ENCODE results near the gene RELN.

- TF ChIP-seq POLR2AphosphoS5 (IDR thresholded peaks at IDR 0.05) (no peak), POLR2A (IDR thresholded peaks at IDR 0.05; ENCODE audit: low read depth) (no peak)
Observed at GRCh38 chr7:103932389-103932788, 57.1 kb downstream of the RELN start.
